NCI-H774 (cell line): ENCODE data around the gene SSX2.
"Not testable (repeated sequence)": the region's sequence is repeated elsewhere in the genome, so short reads cannot be mapped to it uniquely, and the experiment has no call there.

Experiments used
- DNase-seq: peaks from one replicate; lab custom pipeline; 2025; lab: John Stamatoyannopoulos, UW

The SSX2 gene

GRCh38 chrX:52707078-52707477 is at the start of gene SSX2:
SSX2 (minus strand) TSS chrX:52707178; CDS start chrX:52705749, 1,429 bp downstream.
- not testable (repeated sequence) for DNase-seq

GRCh38 chrX:52750952-52751351 is 44.0 kb upstream of the SSX2 start, which contains the start of gene SSX2B:
SSX2B (plus strand) TSS chrX:52751252; CDS start chrX:52752681, 1,429 bp downstream.
- not testable (repeated sequence) for DNase-seq

- DNase-seq = not testable (repeated sequence)
Measured at GRCh38 chrX:52692034-52692433, 14.9 kb downstream of the SSX2 start.

- DNase-seq = not testable (repeated sequence)
Measured at GRCh38 chrX:52662218-52662617, 44.8 kb downstream of the SSX2 start.

GRCh38 chrX:52655475-52655874 is 51.5 kb downstream of the SSX2 start:
- not testable (repeated sequence) for DNase-seq

GRCh38 chrX:52654800-52655199 is 52.2 kb downstream of the SSX2 start, which contains the start of gene SSX7:
SSX7 (minus strand) TSS chrX:52654900; CDS start chrX:52653472, 1,428 bp downstream.
- not testable (repeated sequence) for DNase-seq

- not testable (repeated sequence) for DNase-seq
Measured at GRCh38 chrX:52650676-52651075, 56.3 kb downstream of the SSX2 start.

- DNase-seq = not testable (repeated sequence)
Measured at GRCh38 chrX:52648956-52649355, 58.0 kb downstream of the SSX2 start.
